K562 (cell line): Measurements from ENCODE around the gene RASGEF1C. TPM values are rescaled to one million over a fixed set of nuclear protein-coding genes. Genes with fewer than 3 reads are reported as not detected.

Experiments
- ATAC-seq: fragments of 200-7000 bp; cut with Tn5 transposase; 3 replicates; pipeline ENCODE4 v1.9.1; 2020; ENCODE audit warnings: moderate library complexity
- BruUV-seq: library from RNA; stranded (reverse); fragments of 400-500 nt; replicated peaks from 2 replicates; lab custom pipeline; 2021; lab: Mats Ljungman, UMichigan
- CTCF ChIA-PET: fragments of 300-600 bp; formaldehyde crosslinking; extraction: SDS; loops from one replicate; lab custom pipeline; 2021; ENCODE audit warnings: low intra/inter-chr PET ratio; lab: Yijun Ruan, JAX
- POLR2A ChIA-PET: fragments of 300-600, 350-650 bp; sonication (Branson Sonifier 250); formaldehyde crosslinking; extraction: SDS; loops from one replicate; lab custom pipeline; 2021; ENCODE audit warnings: antibody characterized with exemption, inconsistent platforms; lab: Yijun Ruan, JAX
- DNase-seq, 4 experiments: peaks; one replicate each; pipeline versions ENCODE4 v3.0.0 to v3.0.0-alpha.2; 2011 to 2018; ENCODE audit warnings: low spot score in 3 of 4, mixed read lengths in 3 of 4; ENCODE audit errors: extremely low read depth in 1 of 4
- FAIRE-seq: peaks from 2 replicates; lab custom pipeline; 2011; peaks lifted over from hg19 to GRCh38; lab: Jason Lieb, UNC
- H2AFZ ChIP-seq: 2 replicates; pipeline ENCODE4 v1.6.0; 2011; ENCODE audit warnings: low read depth, low read length, control low read depth, inconsistent platforms
- H3K27ac ChIP-seq: fragments of 200-600 bp; 3 replicates; pipeline ENCODE4 v1.8.0; 2011; ENCODE audit warnings: low read depth, mild to moderate bottlenecking, control low read depth, inconsistent platforms, low read length, moderate library complexity, mixed read lengths; ENCODE audit errors: extremely low read depth
- H3K27me3 ChIP-seq, 2 experiments: fragments of 300-600 bp in 1 of 2; 2 replicates in 1 of 2; 3 replicates in 1 of 2; pipeline versions ENCODE4 v1.6.0 to v1.8.0; 2011; ENCODE audit warnings: inconsistent platforms in 2 of 2, low read length in 2 of 2, mild to moderate bottlenecking in 1 of 2, mixed read lengths in 1 of 2, moderate library complexity in 1 of 2; ENCODE audit not compliant: control insufficient read depth in 2 of 2, insufficient read depth in 2 of 2
- H3K36me3 ChIP-seq: fragments of 300-600 bp; 3 replicates; pipeline ENCODE4 v1.8.0; 2011; ENCODE audit warnings: mild to moderate bottlenecking, low read length, inconsistent platforms; ENCODE audit not compliant: control insufficient read depth, insufficient read depth
- H3K4me1 ChIP-seq, 2 experiments: fragments of 200-600 bp in 1 of 2; replicated peaks in 1 of 2; 2 replicates in 1 of 2; 3 replicates in 1 of 2; pipeline versions ENCODE4 v1.5.1 to v1.8.0; 2011; ENCODE audit warnings: inconsistent platforms in 2 of 2, low read length in 2 of 2, mild to moderate bottlenecking in 1 of 2, mixed read lengths in 1 of 2, moderate library complexity in 1 of 2; ENCODE audit not compliant: control insufficient read depth in 2 of 2, insufficient read depth in 2 of 2
- H3K4me2 ChIP-seq: 2 replicates; pipeline ENCODE4 v1.6.1; 2011; ENCODE audit warnings: low read length, control low read depth, inconsistent platforms, mixed read lengths; ENCODE audit not compliant: insufficient read depth
- H3K4me3 ChIP-seq: fragments of 200-600 bp; sonication (generic), shearing (Covaris generic); 2 replicates; pipeline ENCODE4 v1.5.1; 2016; ENCODE audit warnings: control low read depth, inconsistent platforms
- H3K79me2 ChIP-seq: fragments of 200-600 bp; 3 replicates; pipeline ENCODE4 v1.8.0; 2011; ENCODE audit warnings: low read length, inconsistent platforms; ENCODE audit not compliant: control insufficient read depth, insufficient read depth
- H3K9ac ChIP-seq, 2 experiments: 2 replicates each; pipeline versions ENCODE4 v1.6.0 to v1.6.1; 2011; ENCODE audit warnings: low read depth in 2 of 2, low read length in 2 of 2, control low read depth in 1 of 2, inconsistent platforms in 1 of 2, mild to moderate bottlenecking in 1 of 2, mixed read lengths in 1 of 2; ENCODE audit not compliant: insufficient read depth in 1 of 2
- H3K9me1 ChIP-seq: one replicate; pipeline ENCODE4 v1.6.0; 2011; ENCODE audit warnings: inconsistent platforms, mild to moderate bottlenecking, low read length, moderate library complexity; ENCODE audit not compliant: control insufficient read depth, insufficient read depth
- H3K9me3 ChIP-seq: replicated peaks from 2 replicates; pipeline ENCODE4 v1.5.1; 2011; ENCODE audit warnings: low read depth, low read length, inconsistent platforms; ENCODE audit not compliant: control insufficient read depth, insufficient read depth
- H4K20me1 ChIP-seq: replicated peaks from 2 replicates; pipeline ENCODE4 v1.6.1; 2011; ENCODE audit warnings: low read length, inconsistent platforms, mixed read lengths; ENCODE audit not compliant: control insufficient read depth, insufficient read depth
- ATF1 ChIP-seq, 2 experiments: fragments of 450-650 bp in 1 of 2; IDR thresholded peaks; 2 replicates each; pipeline ENCODE4 v1.6.1; 2016; ENCODE audit warnings: missing compliant biosample characterization in 1 of 2, missing genetic modification characterization in 1 of 2
- DMBX1 ChIP-seq: fragments of 250-450 bp; sonication (Bioruptor Pico); IDR thresholded peaks from 2 replicates; pipeline ENCODE4 v1.8.0; 2022; ENCODE audit warnings: inconsistent platforms, mild to moderate bottlenecking, moderate library complexity, borderline replicate concordance
- EHMT2 ChIP-seq: fragments of 450-650 bp; IDR thresholded peaks from 2 replicates; pipeline ENCODE4 v1.6.1; 2018; ENCODE audit warnings: antibody characterized with exemption
- NR2C1 ChIP-seq, 2 experiments: fragments of 450-650 bp; IDR thresholded peaks; 2 replicates each; pipeline ENCODE4 v1.6.1; 2017; ENCODE audit warnings: mild to moderate bottlenecking in 2 of 2, antibody characterized with exemption in 1 of 2, inconsistent platforms in 1 of 2, missing compliant biosample characterization in 1 of 2, missing genetic modification characterization in 1 of 2
- POLR2G ChIP-seq: fragments of 200-400 bp; formaldehyde crosslinking; IDR thresholded peaks from 2 replicates; pipeline ENCODE4 v1.6.1; 2017; ENCODE audit warnings: low read depth, mild to moderate bottlenecking, antibody characterized with exemption, low read length, moderate library complexity
- PTRF ChIP-seq: fragments of 450-650 bp; IDR thresholded peaks from 2 replicates; pipeline ENCODE4 v1.6.1; 2016; ENCODE audit warnings: mild to moderate bottlenecking, missing genetic modification characterization, missing compliant biosample characterization
- ZFP36 ChIP-seq: fragments of 150-350 bp; IDR thresholded peaks from 2 replicates; pipeline ENCODE4 v1.6.1; 2018; ENCODE audit warnings: low read length, low read depth; ENCODE audit not compliant: partially characterized antibody
- WGBS: fragments of 100-300 bp; shearing (Covaris generic); methylation state at CpG from one replicate; pipeline ENCODE4 v1.1.6; 2016; ENCODE audit warnings: low coverage, mixed read lengths; ENCODE audit not compliant: insufficient coverage; ENCODE audit errors: missing lambda C conversion rate; 5-methylcytosine and 5-hydroxymethylcytosine counted together
- in situ Hi-C: fragments of 300-500 bp; cut with MboI; formaldehyde crosslinking; loops from 4 replicates; pipeline ENCODE4 v1.15.0; 2018; ENCODE audit warnings: inconsistent platforms, mixed read lengths
- intact Hi-C: fragments of 100-400 bp; cut with micrococcal nuclease; formaldehyde crosslinking; loops from 2 replicates; pipeline ENCODE4 v1.14.2; 2022
- polyA plus RNA-seq, 8 experiments: library from polyadenylated mRNA; depleted of rRNA in 4 of 8; stranded (reverse) in 5 of 8; unstranded in 3 of 8; fragments of >200 nt; fragmentation: Nextera tagmentation in 2 of 8; fragmentation: Illumina TruSeq in 1 of 8; extraction: Ambion mirVana in 2 of 8; extraction: Trizol in 1 of 8; gene quantifications; 2 replicates each; pipeline versions ENCODE4 v1.2.1 to v1.2.3, GENCODE V29; 2011 to 2014; ENCODE audit warnings: inconsistent platforms in 1 of 8, missing spikeins in 1 of 8
- total RNA-seq, 7 experiments: library from RNA; depleted of rRNA in 6 of 7; stranded (reverse); fragments of >200 nt in 6 of 7; fragmentation: Illumina TruSeq in 2 of 7; extraction: Trizol in 2 of 7; gene quantifications; 2 replicates each; pipeline versions ENCODE4 v1.2.1 to v1.2.3, GENCODE V29; 2011 to 2021; ENCODE audit warnings: low replicate concordance in 1 of 7
- TF ChIP-seq, protein P1 (sequence below): IDR thresholded peaks from 2 replicates; pipeline ENCODE4 v1.6.1; 2011; ENCODE audit not compliant: insufficient read length; ENCODE audit errors: extremely low read depth
- TF ChIP-seq, protein P2 (sequence below): fragments of 150-350 bp; conservative IDR thresholded peaks from 2 replicates; pipeline ENCODE4 v1.6.1; 2014; ENCODE audit warnings: low read length

Gene RASGEF1C
- total and polyA plus RNA-seq, 9 of the 15 experiments (the other 6 are each of a cell fraction or from before 2014, with no cell fraction given): 0.04 to 1.1 (median 0.21) TPM; not detected in 4

DNA sequence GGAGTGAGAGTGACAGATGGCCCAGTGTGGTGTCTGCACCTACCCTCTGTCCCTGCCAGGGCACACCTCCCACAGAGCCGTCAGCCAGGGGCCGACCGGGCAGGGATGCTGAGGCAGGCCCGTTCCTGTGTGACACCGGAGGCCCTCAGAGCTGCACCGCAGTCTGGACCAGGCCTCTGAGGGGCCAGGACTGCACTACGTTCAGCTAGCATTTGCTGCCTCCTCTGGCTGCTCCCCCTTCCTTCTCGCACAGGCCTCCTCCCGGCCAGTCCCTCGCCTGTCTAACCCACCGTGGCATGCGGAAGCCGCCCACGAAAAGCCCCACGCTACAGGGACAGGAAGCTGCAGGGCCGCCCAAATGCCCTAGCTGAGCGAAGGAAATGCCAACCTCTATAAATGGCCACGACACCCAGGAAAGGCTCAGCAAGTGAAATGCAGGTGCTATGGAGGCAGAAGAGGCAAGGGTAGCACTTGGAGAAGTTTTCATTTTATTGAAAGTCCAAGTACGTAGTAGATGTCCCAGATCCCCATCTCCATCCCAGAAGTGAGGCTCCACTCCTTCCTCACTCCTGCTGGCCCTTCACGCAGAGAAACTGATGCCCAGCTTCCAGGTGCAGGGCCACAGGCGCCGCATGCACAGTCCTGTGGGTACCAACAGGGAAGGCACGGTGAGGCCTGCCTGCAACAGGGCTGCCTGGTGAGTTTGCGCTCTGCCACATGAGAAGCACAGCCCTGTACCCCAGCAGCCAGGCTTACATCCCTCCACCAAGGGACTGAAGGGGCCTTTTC lies 44.2 kb upstream of the RASGEF1C start:
- ChIA-PET CTCF (no interaction called here), POLR2A (interaction anchor here (0.6 to 0.7 kb wide), 4 partner anchors 27 to 1044 kb away, joined by 3 to 5 read pairs (median 4); no protein-coding TSS in a partner anchor)
- Histone ChIP-seq H3K36me3 (peaks cover 31% of the 10 kb centered on the region), H3K79me2 (no peaks in the 10 kb centered on the region), H3K4me1 (no peaks in the 10 kb centered on the region), H3K4me3 (no peak overlapping the region), H3K9me1 (no peaks in the 10 kb centered on the region), H2AFZ (no peak overlapping the region), H4K20me1 (no peaks in the 10 kb centered on the region), H3K9me3 (peaks cover 11% of the 10 kb centered on the region), H3K4me2 (no peak overlapping the region), H3K27me3 (no peaks in the 10 kb centered on the region), H3K27ac (no peak overlapping the region), H3K9ac (no peak overlapping the region)
- DNase-seq (no peak), ATAC-seq (no peak), FAIRE-seq (no peak)
- 91% methylated on average over 21 of the region's 24 CpGs for WGBS
- TF ChIP-seq ZFP36: peak; percentile 50
- TF ChIP-seq PTRF (tag): no peak
- TF ChIP-seq POLR2G: 0 out of 2 replicates have a peak, but pooled peaks have one; percentile 16
- no TSS peak for BruUV-seq
- in situ Hi-C loops (no loop called here), intact Hi-C loops (no loop called here)

DNA sequence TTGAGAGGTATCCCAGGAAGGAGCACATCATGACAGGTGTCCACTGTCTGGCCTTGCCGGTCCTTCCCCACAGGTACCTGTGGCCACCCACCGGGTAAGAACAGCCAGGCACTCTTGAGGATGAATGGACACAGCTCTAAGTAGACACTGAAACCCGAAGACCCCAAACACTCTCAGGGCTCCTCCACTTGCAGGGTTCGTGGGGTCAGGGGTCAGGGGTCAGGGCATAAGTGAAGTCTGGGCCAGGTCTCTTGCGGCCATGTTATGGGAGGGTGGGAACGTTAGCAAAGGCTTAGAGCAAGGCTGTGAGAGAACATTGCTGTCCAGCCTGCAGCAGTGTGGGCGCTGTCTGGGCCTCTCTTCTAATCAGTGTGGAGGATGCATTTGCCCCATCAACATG lies 42.9 kb upstream of the RASGEF1C start:
- no peak overlapping the region for H3K9ac ChIP-seq
- H3K4me3 ChIP-seq: no peak overlapping the region
- H3K36me3 ChIP-seq: peaks cover 30% of the 10 kb centered on the region; the same call in 2 of the 3 replicates
- no peaks in the 10 kb centered on the region for H4K20me1 ChIP-seq
- FAIRE-seq (no peak), DNase-seq (no peak), ATAC-seq (no peak)
- no peaks in the 10 kb centered on the region for H3K9me1 ChIP-seq
- in situ Hi-C loops (no loop called here), intact Hi-C loops (no loop called here)
- H3K4me2 ChIP-seq: no peak overlapping the region
- CTCF ChIA-PET: no interaction called here
- WGBS: 96% methylated on average over 6 of the region's 7 CpGs
- peaks cover 2% of the 10 kb centered on the region; the same call in 1 of the 2 replicates for H3K9me3 ChIP-seq
- 0 out of 5 replicates have a peak, but pooled peaks cover 0 to 2% of the 10 kb centered on the region in 2 experiments for H3K4me1 ChIP-seq
- no peak overlapping the region for H2AFZ ChIP-seq
- H3K27me3 ChIP-seq: no peaks in the 10 kb centered on the region
- no TSS peak for BruUV-seq
- H3K27ac ChIP-seq: no peak overlapping the region
- H3K79me2 ChIP-seq: no peaks in the 10 kb centered on the region
- POLR2A ChIA-PET: no interaction called here
- TF ChIP-seq ATF1 (CRISPR knock-in tag; IDR thresholded peaks at IDR 0.05) (no peak), ATF1 (tag; IDR thresholded peaks at IDR 0.05) (no peak), DMBX1 (CRISPR knock-in tag) (no peak), NR2C1 (IDR thresholded peaks at IDR 0.05) (peak; percentile 84), NR2C1 (tag; IDR thresholded peaks at IDR 0.05) (peak; percentile 86), EHMT2 (no peak)
- TF ChIP-seq, protein P1, sequence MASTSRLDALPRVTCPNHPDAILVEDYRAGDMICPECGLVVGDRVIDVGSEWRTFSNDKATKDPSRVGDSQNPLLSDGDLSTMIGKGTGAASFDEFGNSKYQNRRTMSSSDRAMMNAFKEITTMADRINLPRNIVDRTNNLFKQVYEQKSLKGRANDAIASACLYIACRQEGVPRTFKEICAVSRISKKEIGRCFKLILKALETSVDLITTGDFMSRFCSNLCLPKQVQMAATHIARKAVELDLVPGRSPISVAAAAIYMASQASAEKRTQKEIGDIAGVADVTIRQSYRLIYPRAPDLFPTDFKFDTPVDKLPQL: no peak
- TF ChIP-seq, protein P2, sequence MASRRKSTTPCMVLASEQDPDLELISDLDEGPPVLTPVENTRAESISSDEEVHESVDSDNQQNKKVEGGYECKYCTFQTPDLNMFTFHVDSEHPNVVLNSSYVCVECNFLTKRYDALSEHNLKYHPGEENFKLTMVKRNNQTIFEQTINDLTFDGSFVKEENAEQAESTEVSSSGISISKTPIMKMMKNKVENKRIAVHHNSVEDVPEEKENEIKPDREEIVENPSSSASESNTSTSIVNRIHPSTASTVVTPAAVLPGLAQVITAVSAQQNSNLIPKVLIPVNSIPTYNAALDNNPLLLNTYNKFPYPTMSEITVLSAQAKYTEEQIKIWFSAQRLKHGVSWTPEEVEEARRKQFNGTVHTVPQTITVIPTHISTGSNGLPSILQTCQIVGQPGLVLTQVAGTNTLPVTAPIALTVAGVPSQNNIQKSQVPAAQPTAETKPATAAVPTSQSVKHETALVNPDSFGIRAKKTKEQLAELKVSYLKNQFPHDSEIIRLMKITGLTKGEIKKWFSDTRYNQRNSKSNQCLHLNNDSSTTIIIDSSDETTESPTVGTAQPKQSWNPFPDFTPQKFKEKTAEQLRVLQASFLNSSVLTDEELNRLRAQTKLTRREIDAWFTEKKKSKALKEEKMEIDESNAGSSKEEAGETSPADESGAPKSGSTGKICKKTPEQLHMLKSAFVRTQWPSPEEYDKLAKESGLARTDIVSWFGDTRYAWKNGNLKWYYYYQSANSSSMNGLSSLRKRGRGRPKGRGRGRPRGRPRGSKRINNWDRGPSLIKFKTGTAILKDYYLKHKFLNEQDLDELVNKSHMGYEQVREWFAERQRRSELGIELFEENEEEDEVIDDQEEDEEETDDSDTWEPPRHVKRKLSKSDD: no peak
